Choroid plexus epithelial cell (primary cell): ENCODE results near the gene BCAS3.

ENCODE experiments used
- DNase-seq: peaks from one replicate; pipeline ENCODE4 v3.0.0-alpha.2; 2010; ENCODE audit warnings: low read depth
- H3K4me3 ChIP-seq: 2 replicates; pipeline ENCODE4 v1.5.1; 2011; ENCODE audit warnings: low read depth, mild to moderate bottlenecking, control low read depth, low read length, moderate library complexity
- CTCF ChIP-seq: conservative IDR thresholded peaks from 2 replicates; pipeline ENCODE4 v1.5.1; 2011; ENCODE audit warnings: low read depth, mild to moderate bottlenecking, control low read depth, inconsistent platforms, low read length, moderate library complexity

The BCAS3 gene

DNA sequence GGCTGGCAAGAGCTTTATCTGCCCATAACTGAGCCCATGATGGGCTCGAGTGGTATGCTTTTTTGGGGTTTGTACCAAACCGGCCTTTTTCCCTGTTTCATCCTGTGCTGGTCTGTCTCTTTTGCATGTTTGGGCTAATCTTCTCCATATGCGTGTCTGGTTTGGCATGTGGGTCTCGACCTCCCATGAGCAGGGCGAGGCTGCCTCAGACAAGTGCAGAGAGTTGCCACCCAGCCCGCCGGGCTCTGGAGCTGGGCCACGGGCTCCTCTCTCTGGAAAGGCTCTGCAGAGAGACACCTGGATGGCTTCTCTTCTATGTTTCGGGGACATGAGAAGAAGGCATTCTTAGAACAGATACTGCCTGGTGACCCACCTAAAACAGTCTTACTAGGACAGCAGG lies 654.2 kb downstream of the BCAS3 start:
- no peak overlapping the region for H3K4me3 ChIP-seq
- no peak for TF ChIP-seq CTCF

DNA sequence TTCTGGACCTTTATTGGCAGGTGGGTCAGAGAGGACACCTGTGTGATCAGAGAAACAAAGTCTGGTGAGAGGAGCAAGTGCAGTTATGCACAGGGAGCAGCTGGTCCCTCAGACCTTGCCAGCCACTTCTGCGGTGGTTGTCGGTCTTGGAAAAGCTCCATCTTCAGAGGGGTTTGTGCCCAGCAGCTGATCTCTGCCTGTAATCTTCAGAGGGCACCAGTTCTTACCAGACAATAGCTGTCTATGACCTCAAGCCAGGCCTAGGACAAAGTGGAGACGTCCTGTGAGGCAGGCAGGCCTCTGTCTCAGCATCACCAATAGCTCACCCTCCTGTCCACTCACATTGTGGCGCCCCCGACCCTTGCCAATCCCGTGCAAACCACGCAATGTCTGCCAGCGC lies 655.5 kb downstream of the BCAS3 start:
- no peak overlapping the region for H3K4me3 ChIP-seq
- TF ChIP-seq CTCF: no peak
- DNase-seq: no peak

More for the DNA sequence above, 654.2 kb downstream of the BCAS3 start:
- DNase-seq: no peak

DNA sequence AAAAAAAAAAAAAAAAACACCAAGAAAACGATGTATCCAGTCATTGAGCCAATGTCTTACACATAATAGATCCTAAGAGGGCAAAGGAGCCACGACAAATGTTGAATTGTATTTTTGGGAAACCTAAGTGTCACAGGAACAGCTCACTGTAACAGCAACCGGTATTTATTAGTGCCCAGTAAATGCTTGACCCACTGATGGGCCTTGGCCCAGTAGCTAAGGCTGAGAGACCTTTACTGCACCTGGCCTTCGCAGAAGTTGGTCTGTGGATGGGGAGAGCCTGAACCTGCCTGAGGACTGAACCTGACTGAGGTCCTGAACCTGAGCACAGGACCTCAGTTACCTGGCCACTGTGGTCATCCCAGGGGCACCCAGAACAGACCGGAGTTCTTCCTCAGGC lies 657.0 kb downstream of the BCAS3 start:
- H3K4me3 ChIP-seq: no peak overlapping the region
- TF ChIP-seq CTCF: no peak
- no peak for DNase-seq

DNA sequence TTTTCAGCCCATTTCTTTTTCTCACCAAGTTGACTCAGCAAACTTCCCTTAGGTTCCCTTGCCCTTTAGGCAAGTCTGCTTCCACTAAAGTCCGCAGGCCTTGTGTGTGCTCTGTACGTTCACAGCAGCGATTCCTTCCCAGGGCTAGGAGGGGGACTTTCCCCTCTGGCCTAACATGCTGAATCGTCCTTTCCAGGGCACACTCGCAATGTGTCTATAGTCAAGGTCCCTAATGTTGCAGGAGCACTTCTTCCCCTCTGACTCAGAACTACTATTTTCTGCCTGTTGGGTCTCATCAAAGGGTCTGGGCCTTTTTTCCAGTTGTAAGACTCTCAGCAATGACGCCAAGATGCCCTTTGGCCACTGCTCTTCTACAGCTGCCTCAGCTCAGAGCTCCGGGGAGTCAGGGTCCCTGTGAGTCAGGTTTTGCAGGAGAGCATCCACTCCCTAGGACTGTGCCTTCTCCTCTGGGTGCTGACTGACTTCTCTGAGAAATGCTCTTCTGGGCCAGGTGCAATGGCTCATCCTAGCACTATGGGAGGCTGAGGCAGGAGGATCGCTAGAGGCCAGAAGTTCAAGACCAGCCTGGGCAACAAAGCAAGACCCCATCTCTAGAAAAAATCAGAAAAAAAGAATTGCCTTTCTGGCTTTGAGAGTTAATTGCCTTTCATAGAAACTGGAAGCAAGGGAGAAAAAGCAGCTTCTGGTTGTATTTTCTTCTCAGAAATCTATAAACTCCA lies 657.6 kb downstream of the BCAS3 start:
- no peak for TF ChIP-seq CTCF
- DNase-seq: peak; percentile 82
- H3K4me3 ChIP-seq: no peak overlapping the region

DNA sequence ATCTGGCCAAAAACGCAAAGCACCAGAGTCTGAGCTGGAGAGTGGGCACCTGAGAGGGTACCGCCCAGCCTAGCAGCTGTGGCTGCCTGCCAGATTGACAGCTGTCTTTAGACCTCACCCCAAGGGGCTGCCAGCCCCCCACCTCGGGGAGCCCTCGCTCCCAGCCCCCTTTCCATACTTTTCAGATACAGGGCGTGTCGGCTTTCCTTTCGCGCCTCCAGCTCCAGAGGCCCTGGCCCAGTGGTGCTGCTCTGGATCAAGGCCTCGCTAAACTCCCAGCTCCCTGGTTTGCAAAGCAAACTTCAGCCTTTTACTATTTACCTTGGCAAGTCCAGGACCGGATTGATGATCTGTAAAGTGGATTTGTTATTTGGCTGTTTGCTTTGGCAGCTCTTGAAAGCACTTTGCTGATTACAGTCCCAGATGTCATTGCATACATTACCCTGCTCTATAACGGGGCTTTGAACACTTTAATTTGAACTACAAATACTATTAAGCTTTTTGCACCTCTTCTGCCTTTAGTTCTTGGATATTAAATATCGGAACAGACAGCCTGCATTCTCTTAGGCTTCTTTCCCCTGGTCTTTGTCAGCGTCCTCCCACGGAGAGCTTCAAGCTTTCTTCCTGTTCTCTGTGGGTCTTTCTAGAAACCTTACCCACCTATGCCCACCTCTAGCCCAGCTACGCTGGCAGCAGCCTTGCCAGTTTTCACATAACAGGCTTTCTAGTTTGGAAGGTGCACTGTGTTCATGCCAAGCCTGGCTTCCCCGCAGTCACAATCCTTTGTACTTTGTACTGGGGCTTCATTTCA lies 658.4 kb downstream of the BCAS3 start:
- peak; percentile 57 for DNase-seq
- H3K4me3 ChIP-seq: no peak overlapping the region
- no peak for TF ChIP-seq CTCF

DNA sequence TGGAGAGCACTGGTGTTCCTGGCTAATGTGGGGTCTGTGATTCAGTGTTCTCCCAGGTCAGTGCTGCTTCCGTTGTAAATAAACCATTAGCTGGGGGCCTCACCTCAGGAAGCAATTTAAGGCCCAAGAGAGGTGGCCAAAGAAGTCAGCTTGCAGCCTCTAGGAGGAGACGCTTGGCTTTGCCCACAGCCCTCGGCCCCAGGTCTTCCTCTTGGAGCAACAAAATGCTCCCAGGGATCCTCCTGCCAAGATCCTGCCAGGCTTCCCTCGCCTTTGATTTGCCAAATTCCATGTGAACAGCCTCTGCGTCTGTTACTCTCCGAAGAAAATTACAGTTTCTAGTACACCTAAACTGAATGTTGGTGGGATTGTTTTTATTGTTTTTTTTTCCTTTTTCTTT lies 659.6 kb downstream of the BCAS3 start:
- peak; percentile 5 for TF ChIP-seq CTCF
- no peak for DNase-seq
- no peak overlapping the region for H3K4me3 ChIP-seq
